BJ (cell line): ENCODE results near the gene SPACA4. TPM values are rescaled to one million over a fixed set of nuclear protein-coding genes. Genes with fewer than 3 reads are reported as not detected.

Source experiments
- CTCF ChIA-PET: fragments of 350-600 bp; formaldehyde crosslinking; extraction: SDS; loops from one replicate; lab custom pipeline; 2021; ENCODE audit warnings: antibody characterized with exemption, inconsistent platforms; lab: Yijun Ruan, JAX
- POLR2A ChIA-PET: fragments of 300-600 bp; sonication (Branson Sonifier 250); formaldehyde crosslinking; extraction: SDS; loops from one replicate; lab custom pipeline; 2021; ENCODE audit warnings: antibody characterized with exemption; lab: Charles Lee
- DNase-seq: peaks from one replicate; pipeline ENCODE4 v3.0.0-alpha.2; 2011; ENCODE audit warnings: low read depth
- H3K27me3 ChIP-seq: 2 replicates; pipeline ENCODE4 v1.6.0; 2011; ENCODE audit warnings: low read length; ENCODE audit not compliant: control insufficient read depth, insufficient read depth
- H3K36me3 ChIP-seq: 2 replicates; pipeline ENCODE4 v1.5.1; 2011; ENCODE audit warnings: low read length; ENCODE audit not compliant: control insufficient read depth, insufficient read depth
- H3K4me3 ChIP-seq: 2 replicates; pipeline ENCODE4 v1.5.1; 2011; ENCODE audit warnings: low read depth, mild to moderate bottlenecking, control low read depth, low read length
- polyA plus RNA-seq: library from polyadenylated mRNA; depleted of rRNA; stranded (reverse); fragments of >200 nt; gene quantifications from 2 replicates; pipeline ENCODE4 v1.2.3, GENCODE V29; 2011
- TF ChIP-seq, protein P1 (sequence below): IDR thresholded peaks from 2 replicates; pipeline ENCODE4 v1.5.1; 2011; ENCODE audit warnings: low read depth, mild to moderate bottlenecking, control low read depth, inconsistent platforms, low read length, moderate library complexity; ENCODE audit not compliant: insufficient read depth

Gene SPACA4
- polyA plus RNA-seq, 1 experiment = not detected

DNA sequence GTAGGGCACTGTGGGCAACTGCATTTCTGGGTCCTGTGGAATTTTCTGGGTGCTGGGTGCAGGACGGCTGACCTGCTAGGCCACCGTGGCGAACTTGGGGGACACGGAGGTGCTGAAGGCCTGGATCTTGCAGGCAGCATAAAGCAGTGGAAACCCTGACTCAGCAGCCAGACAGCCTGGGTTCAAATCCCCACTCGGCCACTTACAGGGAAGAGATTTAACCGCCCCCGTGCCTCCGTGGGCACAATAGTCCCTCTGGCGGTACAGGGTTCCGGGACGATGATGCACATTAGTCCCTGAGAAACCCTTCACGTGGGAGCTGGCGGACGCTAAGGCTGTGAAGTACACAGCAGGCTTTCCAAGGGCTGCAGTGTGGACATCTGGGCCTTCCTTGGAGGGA is 5.3 kb downstream of the SPACA4 start:
- TF ChIP-seq, protein P1, sequence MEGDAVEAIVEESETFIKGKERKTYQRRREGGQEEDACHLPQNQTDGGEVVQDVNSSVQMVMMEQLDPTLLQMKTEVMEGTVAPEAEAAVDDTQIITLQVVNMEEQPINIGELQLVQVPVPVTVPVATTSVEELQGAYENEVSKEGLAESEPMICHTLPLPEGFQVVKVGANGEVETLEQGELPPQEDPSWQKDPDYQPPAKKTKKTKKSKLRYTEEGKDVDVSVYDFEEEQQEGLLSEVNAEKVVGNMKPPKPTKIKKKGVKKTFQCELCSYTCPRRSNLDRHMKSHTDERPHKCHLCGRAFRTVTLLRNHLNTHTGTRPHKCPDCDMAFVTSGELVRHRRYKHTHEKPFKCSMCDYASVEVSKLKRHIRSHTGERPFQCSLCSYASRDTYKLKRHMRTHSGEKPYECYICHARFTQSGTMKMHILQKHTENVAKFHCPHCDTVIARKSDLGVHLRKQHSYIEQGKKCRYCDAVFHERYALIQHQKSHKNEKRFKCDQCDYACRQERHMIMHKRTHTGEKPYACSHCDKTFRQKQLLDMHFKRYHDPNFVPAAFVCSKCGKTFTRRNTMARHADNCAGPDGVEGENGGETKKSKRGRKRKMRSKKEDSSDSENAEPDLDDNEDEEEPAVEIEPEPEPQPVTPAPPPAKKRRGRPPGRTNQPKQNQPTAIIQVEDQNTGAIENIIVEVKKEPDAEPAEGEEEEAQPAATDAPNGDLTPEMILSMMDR = no peak
- peaks cover 20% of the 10 kb centered on the region for H3K36me3 ChIP-seq
- H3K27me3 ChIP-seq = no peaks in the 10 kb centered on the region
- no peak overlapping the region for H3K4me3 ChIP-seq
- CTCF ChIA-PET = interaction anchor here (0.6 to 1.3 kb wide), 2 partner anchors 105 to 113 kb away, joined by 3 to 4 read pairs; no protein-coding TSS in a partner anchor
- POLR2A ChIA-PET = no interaction called here
- DNase-seq = no peak

DNA sequence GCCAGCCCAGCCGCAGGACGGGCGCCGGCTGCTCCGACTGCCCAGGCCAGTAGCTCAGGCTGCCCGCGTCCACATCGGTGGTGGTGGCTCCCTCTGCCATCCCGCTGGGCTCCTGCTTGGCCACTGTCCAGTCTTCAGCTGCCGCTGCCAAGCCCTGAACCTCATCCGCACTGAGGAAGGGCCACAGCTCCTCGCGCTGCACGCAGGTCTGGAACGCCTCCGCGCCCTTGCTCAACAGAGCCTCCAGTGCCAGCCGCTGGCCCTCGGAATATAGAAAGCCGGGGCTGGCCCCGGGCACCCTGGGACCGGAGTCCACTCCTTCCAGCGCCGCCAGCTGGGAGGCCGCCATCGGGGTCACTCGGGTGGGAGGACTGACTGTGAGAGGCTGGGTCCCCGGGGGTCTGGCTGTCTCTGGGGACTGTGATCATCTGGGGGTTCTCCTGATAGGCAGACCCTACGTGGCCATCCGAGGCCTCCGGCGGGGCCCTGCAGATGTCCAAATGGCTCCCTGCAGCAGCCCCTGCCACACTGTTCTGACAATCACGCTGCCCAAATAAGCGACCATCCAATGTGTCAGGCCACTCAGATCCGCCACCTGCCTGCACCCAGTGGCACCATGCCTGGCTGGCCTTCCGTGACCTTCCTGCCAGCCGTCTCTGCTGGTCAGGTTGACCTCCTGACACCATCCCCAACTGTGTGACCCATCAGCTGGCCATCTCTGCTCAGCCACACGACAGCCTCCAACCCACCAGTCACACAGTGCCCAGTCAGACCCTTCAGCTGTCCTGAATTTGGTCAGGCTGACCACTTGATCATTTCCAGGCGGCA is 6.7 kb downstream of the SPACA4 start:
- Histone ChIP-seq H3K27me3 (no peaks in the 10 kb centered on the region), H3K4me3 (no peak overlapping the region), H3K36me3 (peaks cover 26% of the 10 kb centered on the region)
- no peak for DNase-seq
- TF ChIP-seq, protein P1 = no peak
- POLR2A ChIA-PET = no interaction called here
- CTCF ChIA-PET = interaction anchor here (0.8 kb wide), 1 partner anchor 108 kb away, joined by 3 read pairs; no protein-coding TSS in a partner anchor

DNA sequence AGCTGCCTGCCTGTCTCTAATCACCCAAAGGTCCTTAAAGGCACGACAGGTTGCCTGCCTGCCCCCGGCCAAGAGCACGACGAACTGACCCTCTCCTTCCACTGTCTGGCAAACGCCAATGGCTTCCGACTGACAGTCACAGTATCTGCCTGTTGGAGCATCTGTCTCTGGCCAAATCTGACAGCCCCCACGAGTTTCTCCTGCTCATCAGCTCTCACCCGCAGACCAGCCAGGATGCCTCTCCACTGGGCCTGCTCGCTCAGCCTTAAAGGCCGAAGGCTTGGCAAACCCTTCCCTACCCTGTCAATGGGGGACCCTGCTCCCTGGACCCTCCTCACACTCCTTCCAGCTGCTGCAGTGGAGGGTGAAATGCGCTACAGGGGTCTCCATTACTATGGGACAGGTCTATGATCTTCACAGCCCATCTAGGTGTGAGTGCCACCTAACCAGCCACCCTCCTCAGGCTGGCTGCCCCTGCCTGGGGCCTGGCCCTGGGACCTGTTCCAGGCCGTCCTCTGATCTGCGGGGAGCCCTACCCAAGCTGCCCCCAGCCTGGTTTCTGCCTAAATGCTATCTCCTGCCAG is 7.4 kb downstream of the SPACA4 start:
- TF ChIP-seq, protein P1 = no peak
- H3K27me3 ChIP-seq = no peaks in the 10 kb centered on the region
- no peak overlapping the region for H3K4me3 ChIP-seq
- DNase-seq = no peak
- H3K36me3 ChIP-seq = peaks cover 26% of the 10 kb centered on the region
- CTCF ChIA-PET = interaction anchor here (0.8 to 1.1 kb wide), 2 partner anchors 25 to 108 kb away, joined by 3 to 5 read pairs; no protein-coding TSS in a partner anchor
- POLR2A ChIA-PET = interaction anchor here (0.7 kb wide), 1 partner anchor 10 kb away, joined by 5 read pairs; no protein-coding TSS in a partner anchor

DNA sequence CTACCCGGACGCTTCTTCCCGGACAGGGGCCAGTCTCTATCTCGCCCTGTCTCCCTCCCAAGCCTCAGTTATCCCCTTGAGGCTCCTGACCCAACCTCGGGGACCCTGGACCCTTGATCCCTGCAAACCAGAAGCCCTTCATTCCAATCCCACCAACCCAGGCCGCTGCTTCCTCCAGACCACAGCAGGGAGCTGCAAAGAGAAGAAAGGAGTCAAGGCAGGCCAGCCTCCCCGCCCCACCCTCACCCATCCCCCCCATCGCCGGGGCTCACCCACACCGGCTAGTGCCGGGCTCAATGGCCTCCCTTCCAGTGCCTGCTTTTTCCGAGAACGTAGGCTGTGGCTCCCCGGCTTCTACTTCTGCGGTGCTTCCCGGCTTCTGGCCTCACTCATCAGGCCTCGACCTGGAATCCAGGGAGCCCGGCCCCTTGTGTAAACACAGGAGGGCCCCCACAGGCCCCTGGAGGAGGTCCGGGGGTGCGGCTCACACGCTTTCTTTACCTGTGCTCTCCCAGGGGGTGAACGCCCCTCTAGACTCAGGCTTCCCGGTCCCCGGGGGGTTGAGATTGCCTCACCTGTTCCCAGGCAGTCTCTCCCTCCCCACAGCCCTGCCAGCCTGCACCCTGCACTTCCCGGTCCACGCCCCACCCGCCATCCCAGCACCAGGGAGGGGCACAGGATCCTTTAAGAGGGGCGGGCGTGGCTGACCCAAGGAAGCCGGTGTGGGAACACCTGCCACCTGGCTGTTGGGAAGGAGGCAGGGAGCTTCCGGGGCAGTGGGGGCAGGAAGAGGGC is 8.1 kb downstream of the SPACA4 start, which contains the start of gene FAM83E:
FAM83E (minus strand) TSS at position 641 of the 795 bp plus-strand sequence. CDS start 1,704 bp downstream, outside the sequence.
- Histone ChIP-seq H3K4me3 (no peak within 1 kb of the TSS), H3K36me3 (peaks cover 26% of the 10 kb centered on the region), H3K27me3 (no peaks in the 10 kb centered on the region)
- DNase-seq = no peak
- TF ChIP-seq, protein P1 = no peak
- ChIA-PET POLR2A (interaction anchor here (0.7 kb wide), 1 partner anchor 9 kb away, joined by 5 read pairs; no protein-coding TSS in a partner anchor), CTCF (interaction anchor here (0.8 to 1.1 kb wide), 2 partner anchors 26 to 109 kb away, joined by 3 to 5 read pairs; no protein-coding TSS in a partner anchor)
